HepG2 (cell line): ENCODE measurements around the gene KRTAP19-5. TPM values are rescaled to one million over a fixed set of nuclear protein-coding genes. Genes with fewer than 3 reads are reported as not detected.

Source experiments
- ATAC-seq: fragments of 200-7000 bp; cut with Tn5 transposase; 3 replicates; pipeline ENCODE4 v1.9.1; 2020; ENCODE audit warnings: mild to moderate bottlenecking, moderate library complexity
- BruUV-seq: library from RNA; stranded (reverse); fragments of 400-500 nt; replicated peaks from 2 replicates; lab custom pipeline; 2021; lab: Mats Ljungman, UMichigan
- CTCF ChIA-PET: fragments of 300-600 bp; formaldehyde crosslinking; extraction: SDS; loops from one replicate; lab custom pipeline; 2021; ENCODE audit warnings: low total read pairs, inconsistent platforms, low intra/inter-chr PET ratio; lab: Yijun Ruan, JAX
- POLR2A ChIA-PET: fragments of 350-600 bp; sonication (Branson Sonifier 250); formaldehyde crosslinking; loops from one replicate; lab custom pipeline; 2020; ENCODE audit warnings: antibody characterized with exemption, inconsistent platforms; lab: Yijun Ruan, JAX
- DNase-seq: peaks from one replicate; pipeline ENCODE4 v3.0.0-alpha.2; 2015; ENCODE audit warnings: low spot score
- FAIRE-seq: peaks from 3 replicates; lab custom pipeline; 2011; peaks lifted over from hg19 to GRCh38; lab: Jason Lieb, UNC
- H2AFZ ChIP-seq: one replicate; pipeline ENCODE4 v1.6.1; 2011; ENCODE audit warnings: low read length, inconsistent platforms
- H3K27ac ChIP-seq: fragments of 300-600 bp; 3 replicates; pipeline ENCODE4 v1.8.0; 2011; ENCODE audit warnings: mixed run types, mild to moderate bottlenecking, mixed read lengths, low read length, inconsistent platforms; ENCODE audit not compliant: insufficient read depth; ENCODE audit errors: extremely low read length
- H3K27me3 ChIP-seq, 2 experiments: fragments of 200-600 bp in 1 of 2; 2 replicates in 1 of 2; 3 replicates in 1 of 2; pipeline versions ENCODE4 v1.6.0 to v1.8.0; 2011; ENCODE audit warnings: low read length in 2 of 2, mild to moderate bottlenecking in 2 of 2, moderate library complexity in 2 of 2, inconsistent platforms in 1 of 2; ENCODE audit not compliant: insufficient read depth in 2 of 2, control insufficient read depth in 1 of 2
- H3K36me3 ChIP-seq, 2 experiments: fragments of 200-600 bp in 1 of 2; replicated peaks in 1 of 2; 2 replicates in 1 of 2; 3 replicates in 1 of 2; pipeline versions ENCODE4 v1.5.1 to v1.8.0; 2011; ENCODE audit warnings: low read length in 2 of 2, inconsistent platforms in 1 of 2; ENCODE audit not compliant: insufficient read depth in 2 of 2, control insufficient read depth in 1 of 2
- H3K4me1 ChIP-seq: 2 replicates; pipeline ENCODE4 v1.5.1; 2012; ENCODE audit warnings: low read length, inconsistent platforms; ENCODE audit not compliant: insufficient read depth
- H3K4me2 ChIP-seq: 2 replicates; pipeline ENCODE4 v1.6.0; 2011; ENCODE audit warnings: low read depth, low read length, inconsistent platforms
- H3K4me3 ChIP-seq, 3 experiments: fragments of 200-600 bp in 1 of 3; sonication (generic), shearing (Covaris generic) in 1 of 3; replicated peaks in 1 of 3; 2 replicates each; pipeline ENCODE4 v1.5.1; 2011 to 2016; ENCODE audit warnings: low read length in 3 of 3, inconsistent platforms in 2 of 3, low read depth in 2 of 3, mild to moderate bottlenecking in 2 of 3, control low read depth in 1 of 3, mixed read lengths in 1 of 3; ENCODE audit not compliant: insufficient read depth in 1 of 3
- H3K79me2 ChIP-seq: one replicate; pipeline ENCODE4 v1.6.1; 2011; ENCODE audit warnings: low read length, inconsistent platforms; ENCODE audit not compliant: insufficient read depth
- H3K9ac ChIP-seq: 2 replicates; pipeline ENCODE4 v1.6.0; 2011; ENCODE audit warnings: mild to moderate bottlenecking, low read depth, low read length, inconsistent platforms; ENCODE audit not compliant: insufficient read depth
- H3K9me3 ChIP-seq: 2 replicates; pipeline ENCODE4 v1.5.1; 2012; ENCODE audit warnings: mild to moderate bottlenecking, low read length
- H4K20me1 ChIP-seq: 2 replicates; pipeline ENCODE4 v1.6.0; 2011; ENCODE audit warnings: inconsistent platforms, mild to moderate bottlenecking, low read length, moderate library complexity; ENCODE audit not compliant: insufficient read depth
- ARNT2 ChIP-seq: sonication (generic); formaldehyde crosslinking; IDR thresholded peaks from 2 replicates; pipeline ENCODE4 v1.8.0; 2022; ENCODE audit warnings: mild to moderate bottlenecking, low read depth, missing genetic modification reagents, moderate library complexity
- CBX1 ChIP-seq: IDR thresholded peaks from one replicate; pipeline ENCODE4 v1.6.1; 2016; ENCODE audit warnings: antibody characterized with exemption, low read depth
- DMAP1 ChIP-seq: IDR thresholded peaks from 2 replicates; pipeline ENCODE4 v1.6.1; 2016
- HOXA9 ChIP-seq: sonication (generic); formaldehyde crosslinking; IDR thresholded peaks from 2 replicates; pipeline ENCODE4 v1.8.1; 2022; ENCODE audit warnings: missing genetic modification reagents, mild to moderate bottlenecking, moderate library complexity, borderline replicate concordance
- MAFF ChIP-seq: IDR thresholded peaks from 2 replicates; pipeline ENCODE4 v1.6.1; 2011; ENCODE audit warnings: low read depth, low read length, improper control_type of control experiment
- PAWR ChIP-seq: sonication (generic); formaldehyde crosslinking; IDR thresholded peaks from 2 replicates; pipeline ENCODE4 v1.4.0; 2020; ENCODE audit warnings: missing genetic modification reagents, mild to moderate bottlenecking, borderline replicate concordance
- RBFOX2 ChIP-seq: fragments of 200-400 bp; formaldehyde crosslinking; IDR thresholded peaks from 2 replicates; pipeline ENCODE4 v1.6.1; 2017; ENCODE audit warnings: low read depth, mild to moderate bottlenecking, low read length
- SNAPC5 ChIP-seq: sonication (generic); formaldehyde crosslinking; IDR thresholded peaks from 2 replicates; pipeline ENCODE4 v1.8.1; 2023; ENCODE audit warnings: mild to moderate bottlenecking, missing genetic modification reagents, borderline replicate concordance
- SUZ12 ChIP-seq: fragments of 150-350 bp; IDR thresholded peaks from 2 replicates; pipeline ENCODE4 v1.6.1; 2014; ENCODE audit warnings: low read depth, low read length
- TBP ChIP-seq: sonication (generic); formaldehyde crosslinking; IDR thresholded peaks from 2 replicates; pipeline ENCODE4 v1.5.0; 2020; ENCODE audit warnings: missing genetic modification reagents
- ZC3H13 ChIP-seq: sonication (generic); formaldehyde crosslinking; IDR thresholded peaks from 2 replicates; pipeline ENCODE4 v1.8.1; 2023; ENCODE audit warnings: mild to moderate bottlenecking, missing genetic modification reagents, moderate library complexity
- ZNF253 ChIP-seq: sonication (generic); formaldehyde crosslinking; IDR thresholded peaks from 2 replicates; pipeline ENCODE4 v1.8.0; 2022; ENCODE audit warnings: mild to moderate bottlenecking, missing genetic modification reagents, borderline replicate concordance
- ZNF34 ChIP-seq: sonication (generic); formaldehyde crosslinking; IDR thresholded peaks from 2 replicates; pipeline ENCODE4 v1.4.0; 2020; ENCODE audit warnings: mild to moderate bottlenecking, missing genetic modification reagents, borderline replicate concordance
- ZNF562 ChIP-seq: sonication (generic); formaldehyde crosslinking; IDR thresholded peaks from 2 replicates; pipeline ENCODE4 v1.8.0; 2022; ENCODE audit warnings: missing genetic modification reagents, borderline replicate concordance
- ZNF607 ChIP-seq: sonication (generic); formaldehyde crosslinking; IDR thresholded peaks from 2 replicates; pipeline ENCODE4 v1.5.1; 2020; ENCODE audit warnings: missing genetic modification reagents, mild to moderate bottlenecking, borderline replicate concordance
- WGBS: methylation state at CpG from one replicate; pipeline ENCODE4 v1.1.6; 2017; ENCODE audit warnings: low lambda C conversion rate; 5-methylcytosine and 5-hydroxymethylcytosine counted together
- in situ Hi-C: cut with HindIII; loops from 2 replicates; pipeline ENCODE4 v1.10.0; 2017; ENCODE audit warnings: low pct_unique_long_range_greater_than_20kb; ENCODE audit not compliant: extremely low pct_ligation_motif_present
- intact Hi-C: fragments of 100-400 bp; cut with micrococcal nuclease; formaldehyde crosslinking; loops from one replicate; pipeline ENCODE4 v1.10.0; 2022; ENCODE audit not compliant: unreplicated experiment
- polyA plus RNA-seq, 8 experiments: library from polyadenylated mRNA; depleted of rRNA in 3 of 8; stranded (reverse) in 7 of 8; unstranded in 1 of 8; fragments of >200 nt; fragmentation: Illumina TruSeq in 4 of 8; extraction: Trizol in 4 of 8; gene quantifications; 2 replicates each; pipeline versions ENCODE4 v1.2.1 to v1.2.3, GENCODE V29; 2011 to 2016; ENCODE audit warnings: low read depth in 4 of 8, missing spikeins in 1 of 8, mixed read lengths in 1 of 8; ENCODE audit not compliant: insufficient read depth in 1 of 8
- total RNA-seq, 5 experiments: library from RNA; depleted of rRNA; stranded (reverse); fragments of >200 nt; fragmentation: Illumina TruSeq; extraction: Trizol; gene quantifications; 2 replicates each; pipeline ENCODE4 v1.2.3, GENCODE V29; 2016; ENCODE audit warnings: low read depth in 1 of 5
- TF ChIP-seq, protein P1 (sequence below): sonication (generic); formaldehyde crosslinking; IDR thresholded peaks from 2 replicates; pipeline ENCODE4 v1.5.1; 2020; ENCODE audit warnings: mild to moderate bottlenecking, moderate library complexity, missing genetic modification reagents
- TF ChIP-seq, protein P2 (sequence below): IDR thresholded peaks from 2 replicates; pipeline ENCODE4 v1.4.0; 2020; ENCODE audit warnings: mild to moderate bottlenecking, missing genetic modification reagents
- TF ChIP-seq, protein P3 (sequence below): IDR thresholded peaks from 2 replicates; pipeline ENCODE4 v1.6.1; 2016; ENCODE audit warnings: mild to moderate bottlenecking, missing biosample characterization, missing genetic modification reagents
- TF ChIP-seq, protein P4 (sequence below): sonication (generic); formaldehyde crosslinking; IDR thresholded peaks from 2 replicates; pipeline ENCODE4 v1.5.1; 2020; ENCODE audit warnings: missing genetic modification reagents, mild to moderate bottlenecking, borderline replicate concordance

KRTAP19-5 gene
- total and polyA plus RNA-seq, 2 of the 13 experiments (the other 11 are each of a cell fraction or from before 2014, with no cell fraction given), result not detected

DNA sequence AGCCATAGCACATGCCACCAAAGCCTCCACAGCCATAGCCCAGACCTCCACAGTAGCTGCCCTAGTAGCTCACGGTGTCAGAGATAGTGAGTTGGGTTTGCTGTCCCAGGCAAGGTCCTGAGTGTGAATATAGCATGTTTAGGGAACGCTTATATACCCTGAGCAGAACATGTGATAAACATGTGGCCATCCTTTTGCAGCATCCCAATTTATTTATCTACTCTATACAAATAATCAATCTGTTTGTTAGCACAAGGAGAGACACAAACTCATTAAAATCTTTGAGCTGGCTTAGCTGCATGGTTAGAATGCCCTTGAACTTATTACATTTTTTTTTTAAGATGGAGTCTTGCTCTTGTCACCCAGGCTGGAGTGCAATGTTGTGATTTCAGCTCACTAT, 14.6 kb downstream of the KRTAP19-5 start, which contains the start of gene KRTAP19-2:
KRTAP19-2 (minus strand) TSS at position 101 of the 400 bp plus-strand sequence; CDS start at position 13, 88 bp downstream.
- Histone ChIP-seq H4K20me1 (no peaks in the 10 kb centered on the region), H3K9ac (no peak within 1 kb of the TSS), H3K9me3 (peaks cover 88% of the 10 kb centered on the region), H3K27ac (no peak within 1 kb of the TSS), H3K36me3 (no peaks in the 10 kb centered on the region), H2AFZ (no peak within 1 kb of the TSS), H3K27me3 (no peaks in the 10 kb centered on the region), H3K4me1 (no peaks in the 10 kb centered on the region), H3K79me2 (no peaks in the 10 kb centered on the region), H3K4me3 (no peak within 1 kb of the TSS), H3K4me2 (no peak within 1 kb of the TSS)
- CTCF ChIA-PET, result no interaction called here
- ATAC-seq (no peak), DNase-seq (no peak), FAIRE-seq (no peak)
- 0% methylated on average over 2 of the region's 2 CpGs for WGBS
- BruUV-seq, result no TSS peak
- POLR2A ChIA-PET, result no interaction called here
- intact Hi-C loops, result no loop called here
- in situ Hi-C loops, result no loop called here
- TF ChIP-seq TBP (CRISPR knock-in tag) (no peak), SUZ12 (no peak), ZNF34 (CRISPR knock-in tag) (no peak), CBX1 (no peak), SNAPC5 (no peak), RBFOX2 (no peak), ZNF253 (no peak), DMAP1 (CRISPR knock-in tag) (no peak), ZNF562 (CRISPR knock-in tag) (no peak), HOXA9 (no peak), ARNT2 (CRISPR knock-in tag) (no peak), MAFF (no peak), PAWR (no peak), ZC3H13 (no peak), ZNF607 (CRISPR knock-in tag) (no peak)
- TF ChIP-seq, protein P1, sequence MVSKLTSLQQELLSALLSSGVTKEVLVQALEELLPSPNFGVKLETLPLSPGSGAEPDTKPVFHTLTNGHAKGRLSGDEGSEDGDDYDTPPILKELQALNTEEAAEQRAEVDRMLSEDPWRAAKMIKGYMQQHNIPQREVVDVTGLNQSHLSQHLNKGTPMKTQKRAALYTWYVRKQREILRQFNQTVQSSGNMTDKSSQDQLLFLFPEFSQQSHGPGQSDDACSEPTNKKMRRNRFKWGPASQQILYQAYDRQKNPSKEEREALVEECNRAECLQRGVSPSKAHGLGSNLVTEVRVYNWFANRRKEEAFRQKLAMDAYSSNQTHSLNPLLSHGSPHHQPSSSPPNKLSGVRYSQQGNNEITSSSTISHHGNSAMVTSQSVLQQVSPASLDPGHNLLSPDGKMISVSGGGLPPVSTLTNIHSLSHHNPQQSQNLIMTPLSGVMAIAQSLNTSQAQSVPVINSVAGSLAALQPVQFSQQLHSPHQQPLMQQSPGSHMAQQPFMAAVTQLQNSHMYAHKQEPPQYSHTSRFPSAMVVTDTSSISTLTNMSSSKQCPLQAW (CRISPR knock-in tag), result no peak
- TF ChIP-seq, protein P2, sequence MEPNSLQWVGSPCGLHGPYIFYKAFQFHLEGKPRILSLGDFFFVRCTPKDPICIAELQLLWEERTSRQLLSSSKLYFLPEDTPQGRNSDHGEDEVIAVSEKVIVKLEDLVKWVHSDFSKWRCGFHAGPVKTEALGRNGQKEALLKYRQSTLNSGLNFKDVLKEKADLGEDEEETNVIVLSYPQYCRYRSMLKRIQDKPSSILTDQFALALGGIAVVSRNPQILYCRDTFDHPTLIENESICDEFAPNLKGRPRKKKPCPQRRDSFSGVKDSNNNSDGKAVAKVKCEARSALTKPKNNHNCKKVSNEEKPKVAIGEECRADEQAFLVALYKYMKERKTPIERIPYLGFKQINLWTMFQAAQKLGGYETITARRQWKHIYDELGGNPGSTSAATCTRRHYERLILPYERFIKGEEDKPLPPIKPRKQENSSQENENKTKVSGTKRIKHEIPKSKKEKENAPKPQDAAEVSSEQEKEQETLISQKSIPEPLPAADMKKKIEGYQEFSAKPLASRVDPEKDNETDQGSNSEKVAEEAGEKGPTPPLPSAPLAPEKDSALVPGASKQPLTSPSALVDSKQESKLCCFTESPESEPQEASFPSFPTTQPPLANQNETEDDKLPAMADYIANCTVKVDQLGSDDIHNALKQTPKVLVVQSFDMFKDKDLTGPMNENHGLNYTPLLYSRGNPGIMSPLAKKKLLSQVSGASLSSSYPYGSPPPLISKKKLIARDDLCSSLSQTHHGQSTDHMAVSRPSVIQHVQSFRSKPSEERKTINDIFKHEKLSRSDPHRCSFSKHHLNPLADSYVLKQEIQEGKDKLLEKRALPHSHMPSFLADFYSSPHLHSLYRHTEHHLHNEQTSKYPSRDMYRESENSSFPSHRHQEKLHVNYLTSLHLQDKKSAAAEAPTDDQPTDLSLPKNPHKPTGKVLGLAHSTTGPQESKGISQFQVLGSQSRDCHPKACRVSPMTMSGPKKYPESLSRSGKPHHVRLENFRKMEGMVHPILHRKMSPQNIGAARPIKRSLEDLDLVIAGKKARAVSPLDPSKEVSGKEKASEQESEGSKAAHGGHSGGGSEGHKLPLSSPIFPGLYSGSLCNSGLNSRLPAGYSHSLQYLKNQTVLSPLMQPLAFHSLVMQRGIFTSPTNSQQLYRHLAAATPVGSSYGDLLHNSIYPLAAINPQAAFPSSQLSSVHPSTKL, result no peak
- TF ChIP-seq, protein P3, sequence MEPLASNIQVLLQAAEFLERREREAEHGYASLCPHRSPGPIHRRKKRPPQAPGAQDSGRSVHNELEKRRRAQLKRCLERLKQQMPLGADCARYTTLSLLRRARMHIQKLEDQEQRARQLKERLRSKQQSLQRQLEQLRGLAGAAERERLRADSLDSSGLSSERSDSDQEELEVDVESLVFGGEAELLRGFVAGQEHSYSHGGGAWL (CRISPR knock-in tag), result no peak
- TF ChIP-seq, protein P4, sequence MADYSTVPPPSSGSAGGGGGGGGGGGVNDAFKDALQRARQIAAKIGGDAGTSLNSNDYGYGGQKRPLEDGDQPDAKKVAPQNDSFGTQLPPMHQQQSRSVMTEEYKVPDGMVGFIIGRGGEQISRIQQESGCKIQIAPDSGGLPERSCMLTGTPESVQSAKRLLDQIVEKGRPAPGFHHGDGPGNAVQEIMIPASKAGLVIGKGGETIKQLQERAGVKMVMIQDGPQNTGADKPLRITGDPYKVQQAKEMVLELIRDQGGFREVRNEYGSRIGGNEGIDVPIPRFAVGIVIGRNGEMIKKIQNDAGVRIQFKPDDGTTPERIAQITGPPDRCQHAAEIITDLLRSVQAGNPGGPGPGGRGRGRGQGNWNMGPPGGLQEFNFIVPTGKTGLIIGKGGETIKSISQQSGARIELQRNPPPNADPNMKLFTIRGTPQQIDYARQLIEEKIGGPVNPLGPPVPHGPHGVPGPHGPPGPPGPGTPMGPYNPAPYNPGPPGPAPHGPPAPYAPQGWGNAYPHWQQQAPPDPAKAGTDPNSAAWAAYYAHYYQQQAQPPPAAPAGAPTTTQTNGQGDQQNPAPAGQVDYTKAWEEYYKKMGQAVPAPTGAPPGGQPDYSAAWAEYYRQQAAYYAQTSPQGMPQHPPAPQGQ (CRISPR knock-in tag), result no peak
